Osteocyte (in vitro differentiated cells): ENCODE results near the gene NR5A1. TPM values are rescaled to one million over a fixed set of nuclear protein-coding genes. Genes with fewer than 3 reads are reported as not detected.

ENCODE experiments used
- DNase-seq: peaks from one replicate; pipeline ENCODE4 v3.0.0; 2021; ENCODE audit warnings: mixed read lengths; ENCODE audit not compliant: unreplicated experiment; ENCODE audit errors: extremely low spot score
- H3K27ac Mint-ChIP-seq: one replicate; pipeline ENCODE4 v1.8.0; 2021; ENCODE audit warnings: mild to moderate bottlenecking, mixed read lengths; ENCODE audit not compliant: unreplicated experiment
- H3K27me3 Mint-ChIP-seq: one replicate; pipeline ENCODE4 v1.8.0; 2021; ENCODE audit warnings: mixed read lengths; ENCODE audit not compliant: unreplicated experiment
- H3K36me3 Mint-ChIP-seq: one replicate; pipeline ENCODE4 v1.8.0; 2021; ENCODE audit warnings: mixed read lengths; ENCODE audit not compliant: unreplicated experiment
- H3K4me1 Mint-ChIP-seq: one replicate; pipeline ENCODE4 v1.8.0; 2021; ENCODE audit warnings: mixed read lengths; ENCODE audit not compliant: unreplicated experiment
- H3K4me3 Mint-ChIP-seq: one replicate; pipeline ENCODE4 v1.8.0; 2021; ENCODE audit warnings: mild to moderate bottlenecking, moderate library complexity, mixed read lengths; ENCODE audit not compliant: unreplicated experiment
- H3K9me3 Mint-ChIP-seq: one replicate; pipeline ENCODE4 v1.8.0; 2021; ENCODE audit warnings: mixed read lengths; ENCODE audit not compliant: unreplicated experiment
- CTCF ChIP-seq: fragments of 200-600 bp; sonication (generic); IDR thresholded peaks from 2 replicates; pipeline ENCODE4 v1.5.0; 2021; ENCODE audit warnings: antibody characterized with exemption, mild to moderate bottlenecking, moderate library complexity
- total RNA-seq: library from RNA; stranded (reverse); gene quantifications from 2 replicates; pipeline ENCODE4 v1.2.1, GENCODE V29; 2021

NR5A1 gene
- total RNA-seq, 1 donor from 2014 or later, result not detected

- Mint-ChIP-seq H3K27me3 (peaks cover 33% of the 10 kb centered on the region), H3K4me1 (no peaks in the 10 kb centered on the region), H3K27ac (no peak overlapping the region), H3K4me3 (no peak overlapping the region), H3K36me3 (no peaks in the 10 kb centered on the region), H3K9me3 (no peaks in the 10 kb centered on the region)
- no peak for TF ChIP-seq CTCF
- no peak for DNase-seq
Measured at GRCh38 chr9:124439086-124439485, 68.1 kb downstream of the NR5A1 start.

- TF ChIP-seq CTCF, result no peak
- Mint-ChIP-seq H3K9me3 (no peaks in the 10 kb centered on the region), H3K4me1 (no peaks in the 10 kb centered on the region), H3K27ac (no peak overlapping the region), H3K27me3 (peaks cover 36% of the 10 kb centered on the region), H3K36me3 (no peaks in the 10 kb centered on the region), H3K4me3 (no peak overlapping the region)
- DNase-seq, result no peak
Measured at GRCh38 chr9:124438091-124438490, 69.1 kb downstream of the NR5A1 start.

- no peak for DNase-seq
- no peak for TF ChIP-seq CTCF
- H3K27ac Mint-ChIP-seq, result no peak overlapping the region
- no peaks in the 10 kb centered on the region for H3K36me3 Mint-ChIP-seq
- H3K9me3 Mint-ChIP-seq, result no peaks in the 10 kb centered on the region
- no peak overlapping the region for H3K4me3 Mint-ChIP-seq
- no peaks in the 10 kb centered on the region for H3K4me1 Mint-ChIP-seq
- H3K27me3 Mint-ChIP-seq, result peaks cover 44% of the 10 kb centered on the region
Measured at GRCh38 chr9:124437086-124437485, 70.1 kb downstream of the NR5A1 start.

GRCh38 chr9:124436320-124436719 is 70.9 kb downstream of the NR5A1 start:
- no peak for TF ChIP-seq CTCF
- Mint-ChIP-seq H3K9me3 (no peaks in the 10 kb centered on the region), H3K4me3 (no peak overlapping the region), H3K27ac (no peak overlapping the region), H3K27me3 (peaks cover 41% of the 10 kb centered on the region), H3K4me1 (no peaks in the 10 kb centered on the region), H3K36me3 (no peaks in the 10 kb centered on the region)
- DNase-seq, result no peak

Other genes with a start within 250 kb of the NR5A1 start
- gene NEK6, start 249.4 kb downstream of the NR5A1 start, total RNA-seq, result 111 and 115 TPM in 2 replicates
- 140 and 151 TPM in 2 replicates for gene PSMB7, start 92.0 kb downstream of the NR5A1 start, total RNA-seq
- not detected in 2 replicates for gene ADGRD2, start 56.9 kb downstream of the NR5A1 start, total RNA-seq